Upper lobe of right lung (tissue), 1 donor: ENCODE data around the gene PLXND1. TPM values are rescaled to one million over a fixed set of nuclear protein-coding genes. Genes with fewer than 3 reads are reported as not detected.

Source experiments
- ATAC-seq: fragments of 200-7000 bp; cut with Tn5 transposase; one replicate; pipeline ENCODE4 v1.9.1; 2020; ENCODE audit warnings: mild to moderate bottlenecking, moderate library complexity
- DNase-seq: peaks from one replicate; pipeline ENCODE4 v3.0.0-alpha.2; 2020
- H3K27ac ChIP-seq: fragments of 200-600 bp; one replicate; pipeline ENCODE4 v1.8.0; 2022
- H3K27me3 ChIP-seq: fragments of 200-600 bp; one replicate; pipeline ENCODE4 v1.8.0; 2022; ENCODE audit warnings: mild to moderate bottlenecking
- H3K36me3 ChIP-seq: fragments of 200-600 bp; one replicate; pipeline ENCODE4 v1.8.0; 2022
- H3K4me1 ChIP-seq: fragments of 200-600 bp; one replicate; pipeline ENCODE4 v1.8.0; 2022
- H3K4me3 ChIP-seq: fragments of 200-600 bp; one replicate; pipeline ENCODE4 v1.8.0; 2022; ENCODE audit warnings: mild to moderate bottlenecking
- H3K9me3 ChIP-seq: fragments of 200-600 bp; one replicate; pipeline ENCODE4 v1.8.0; 2022
- CTCF ChIP-seq: fragments of 200-600 bp; IDR thresholded peaks from one replicate; pipeline ENCODE4 v1.8.0; 2022; ENCODE audit warnings: antibody characterized with exemption
- intact Hi-C: fragments of 100-400 bp; cut with DNase I; formaldehyde crosslinking; loops from one replicate; pipeline ENCODE4 v1.11.0; 2022
- total RNA-seq: library from RNA; stranded (reverse); fragmentation: NEBNext Ultra II Directional; extraction: Animal tissue kit (Norgen Biotek cat#: 25700); gene quantifications from one replicate; pipeline ENCODE4 v1.2.1, GENCODE V29; 2021
- donor health status: DM: no; HTN: yes; CAD: no; lungs with severe emphysema.

Gene PLXND1
- total RNA-seq, 1 donor from 2014 or later = 284 TPM

GRCh38 chr3:129599607-129600006 lies 6.9 kb downstream of the PLXND1 start:
- DNase-seq (peak; percentile 85), ATAC-seq (peak; percentile 59)
- Histone ChIP-seq H3K27ac (peak overlapping the region; percentile 84), H3K27me3 (no peaks in the 10 kb centered on the region), H3K4me3 (no peak overlapping the region), H3K9me3 (no peaks in the 10 kb centered on the region), H3K36me3 (no peaks in the 10 kb centered on the region), H3K4me1 (peaks cover 97% of the 10 kb centered on the region)
- TF ChIP-seq CTCF = no peak
- intact Hi-C loops = loop anchor here (10.0 kb wide), 1 partner anchor 105 kb away; no protein-coding TSS in a partner anchor

GRCh38 chr3:129599073-129599472 lies 7.4 kb downstream of the PLXND1 start:
- no peak overlapping the region for H3K4me3 ChIP-seq
- intact Hi-C loops = loop anchor here (10.0 kb wide), 1 partner anchor 104 kb away; no protein-coding TSS in a partner anchor

GRCh38 chr3:129598484-129598883 lies 8.0 kb downstream of the PLXND1 start:
- H3K27ac ChIP-seq = peak overlapping the region; percentile 84
- TF ChIP-seq CTCF = no peak
- no peaks in the 10 kb centered on the region for H3K9me3 ChIP-seq
- DNase-seq (no peak), ATAC-seq (no peak)
- H3K4me1 ChIP-seq = peaks cover 99% of the 10 kb centered on the region
- intact Hi-C loops = loop anchor here (10.0 kb wide), 1 partner anchor 104 kb away; no protein-coding TSS in a partner anchor
- no peak overlapping the region for H3K4me3 ChIP-seq
- no peaks in the 10 kb centered on the region for H3K36me3 ChIP-seq
- no peaks in the 10 kb centered on the region for H3K27me3 ChIP-seq

More at GRCh38 chr3:129599073-129599472, 7.4 kb downstream of the PLXND1 start:
- H3K27ac ChIP-seq = peak overlapping the region; percentile 84
- no peaks in the 10 kb centered on the region for H3K36me3 ChIP-seq
- no peak for TF ChIP-seq CTCF
- no peaks in the 10 kb centered on the region for H3K27me3 ChIP-seq
- H3K4me1 ChIP-seq = peaks cover 97% of the 10 kb centered on the region
- H3K9me3 ChIP-seq = no peaks in the 10 kb centered on the region
- DNase-seq (no peak), ATAC-seq (no peak)

GRCh38 chr3:129598000-129598381 lies 8.5 kb downstream of the PLXND1 start:
- Histone ChIP-seq H3K27ac (peak overlapping the region; percentile 84), H3K4me1 (peaks cover 99% of the 10 kb centered on the region), H3K9me3 (no peaks in the 10 kb centered on the region), H3K27me3 (no peaks in the 10 kb centered on the region), H3K36me3 (no peaks in the 10 kb centered on the region), H3K4me3 (no peak overlapping the region)
- DNase-seq (no peak), ATAC-seq (no peak)
- no peak for TF ChIP-seq CTCF
- intact Hi-C loops = loop anchor here (10.0 kb wide), 1 partner anchor 103 kb away; no protein-coding TSS in a partner anchor

- no peak for ATAC-seq
- intact Hi-C loops = loop anchor here (10.0 kb wide), 1 partner anchor 103 kb away; no protein-coding TSS in a partner anchor
- Histone ChIP-seq H3K27me3 (no peaks in the 10 kb centered on the region), H3K4me1 (peaks cover 99% of the 10 kb centered on the region), H3K9me3 (no peaks in the 10 kb centered on the region), H3K36me3 (no peaks in the 10 kb centered on the region), H3K27ac (peak overlapping the region; percentile 84), H3K4me3 (peak overlapping the region; percentile 28)
- no peak for TF ChIP-seq CTCF
- DNase-seq = no peak
These were observed 9.1 kb downstream of the PLXND1 start for GRCh38 chr3:129597087-129597999.
